GM06990 (cell line): Measurements from ENCODE around the gene AFAP1.

ENCODE experiments used
- DNase-seq: peaks from one replicate; pipeline ENCODE4 v3.0.0-alpha.2; 2011; ENCODE audit not compliant: insufficient read length; ENCODE audit errors: extremely low read depth
- H3K27me3 ChIP-seq: replicated peaks from 2 replicates; pipeline ENCODE4 v1.6.0; 2011; ENCODE audit warnings: low read length; ENCODE audit not compliant: control insufficient read depth, insufficient read depth
- H3K36me3 ChIP-seq: 2 replicates; pipeline ENCODE4 v1.5.1; 2011; ENCODE audit warnings: low read length; ENCODE audit not compliant: control insufficient read depth, insufficient read depth
- H3K4me3 ChIP-seq: replicated peaks from 2 replicates; pipeline ENCODE4 v1.5.1; 2011; ENCODE audit warnings: low read depth, mild to moderate bottlenecking, control low read depth, low read length
- CTCF ChIP-seq: IDR thresholded peaks from 2 replicates; pipeline ENCODE4 v1.5.1; 2011; ENCODE audit warnings: low read length, control low read depth, mild to moderate bottlenecking, inconsistent platforms; ENCODE audit not compliant: insufficient read depth, poor library complexity, severe bottlenecking

The AFAP1 gene

GRCh38 chr4:7798178-7798995, 141.3 kb downstream of the AFAP1 start:
- no peak for TF ChIP-seq CTCF
- DNase-seq: no peak
- Histone ChIP-seq H3K27me3 (no peaks in the 10 kb centered on the region), H3K36me3 (no peaks in the 10 kb centered on the region), H3K4me3 (no peak overlapping the region)

- no peak for DNase-seq
- H3K27me3 ChIP-seq: no peaks in the 10 kb centered on the region
- H3K4me3 ChIP-seq: no peak overlapping the region
- H3K36me3 ChIP-seq: no peaks in the 10 kb centered on the region
- no peak for TF ChIP-seq CTCF
Observed at GRCh38 chr4:7797330-7797729, 142.3 kb downstream of the AFAP1 start.

GRCh38 chr4:7795983-7796382, 143.7 kb downstream of the AFAP1 start:
- no peak for TF ChIP-seq CTCF
- no peak for DNase-seq
- no peak overlapping the region for H3K4me3 ChIP-seq
- H3K27me3 ChIP-seq: no peaks in the 10 kb centered on the region
- no peaks in the 10 kb centered on the region for H3K36me3 ChIP-seq

GRCh38 chr4:7793186-7793585, 146.5 kb downstream of the AFAP1 start:
- no peak for TF ChIP-seq CTCF
- no peaks in the 10 kb centered on the region for H3K36me3 ChIP-seq
- no peaks in the 10 kb centered on the region for H3K27me3 ChIP-seq
- H3K4me3 ChIP-seq: no peak overlapping the region
- no peak for DNase-seq

- no peaks in the 10 kb centered on the region for H3K36me3 ChIP-seq
- no peak for DNase-seq
- no peak for TF ChIP-seq CTCF
- H3K4me3 ChIP-seq: no peak overlapping the region
- H3K27me3 ChIP-seq: no peaks in the 10 kb centered on the region
Observed at GRCh38 chr4:7792616-7793015, 147.0 kb downstream of the AFAP1 start.
